Activated CD4-positive, alpha-beta T cell treated with anti-CD3 and anti-CD28 coated beads, Interleukin-10, Interleukin-2, amounts not matched to agents 100 ng/mL and 50 ng/mL, durations not matched to agents 16 hours and 8 hours (primary cell): ENCODE measurements around the gene TIGIT.
A peak's percentile ranks its signal among the peaks of the same experiment; 100 is the strongest.
"Not testable (repeated sequence)": the region's sequence is repeated elsewhere in the genome, so short reads cannot be mapped to it uniquely, and the experiment has no call there.

Source experiments
- DNase-seq: peaks from one replicate; pipeline ENCODE4 v3.0.0-alpha.2; 2020

TIGIT gene

DNA sequence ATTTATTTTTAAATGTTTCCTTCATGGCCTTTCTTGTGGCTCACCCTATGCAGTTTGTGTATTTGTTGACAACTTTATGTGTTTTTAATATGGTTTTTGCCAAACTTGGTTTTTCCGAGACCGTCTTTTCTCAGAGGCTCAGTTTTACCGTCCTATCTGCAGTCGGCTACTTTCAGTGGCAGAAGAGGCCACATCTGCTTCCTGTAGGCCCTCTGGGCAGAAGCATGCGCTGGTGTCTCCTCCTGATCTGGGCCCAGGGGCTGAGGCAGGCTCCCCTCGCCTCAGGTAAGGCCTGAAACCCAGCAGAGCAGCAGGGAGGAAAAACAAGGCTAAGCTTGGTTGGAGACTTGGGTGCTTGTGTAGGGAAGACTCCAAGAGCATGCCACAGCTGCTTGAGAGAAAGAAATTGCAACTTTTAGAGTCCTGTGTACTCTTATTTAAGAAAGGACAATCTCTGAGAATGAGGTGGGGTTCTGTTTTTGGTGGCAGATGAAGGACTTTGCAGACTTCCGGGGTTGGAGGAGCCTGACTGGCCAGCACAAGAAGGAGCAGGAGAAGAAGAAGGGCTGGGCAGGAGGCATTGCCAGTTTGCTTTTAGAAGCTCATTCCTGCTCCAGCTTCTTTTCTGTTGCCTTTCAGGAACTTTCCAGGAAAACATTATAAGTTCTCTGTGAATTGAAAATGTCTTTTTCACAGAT is at the start of gene TIGIT:
Gene TIGIT, plus strand, starts transcription at position 191 of the 698 bp plus-strand sequence. Its CDS starts 34 bp downstream, at position 225.
- DNase-seq: peak; percentile 48

DNA sequence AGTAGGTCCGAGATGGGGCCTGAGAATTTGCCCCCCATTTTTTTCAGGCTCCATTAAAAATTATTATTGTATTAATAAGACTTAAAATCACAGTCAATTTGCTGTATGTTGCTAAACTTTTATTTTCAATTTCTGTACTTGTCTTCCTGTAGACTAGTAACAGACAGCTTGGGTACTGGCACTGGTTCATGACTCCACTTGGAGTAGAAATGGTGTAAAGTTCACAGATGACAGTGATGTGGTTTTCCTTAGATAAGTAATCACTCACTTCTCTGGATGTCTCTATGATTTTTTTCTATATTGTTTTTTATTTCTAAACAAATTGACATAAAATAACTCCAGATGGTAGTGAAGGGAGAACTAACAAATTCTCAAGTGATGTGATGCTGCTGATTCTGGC is 40.9 kb upstream of the TIGIT start:
- DNase-seq: peak; percentile 26

DNA sequence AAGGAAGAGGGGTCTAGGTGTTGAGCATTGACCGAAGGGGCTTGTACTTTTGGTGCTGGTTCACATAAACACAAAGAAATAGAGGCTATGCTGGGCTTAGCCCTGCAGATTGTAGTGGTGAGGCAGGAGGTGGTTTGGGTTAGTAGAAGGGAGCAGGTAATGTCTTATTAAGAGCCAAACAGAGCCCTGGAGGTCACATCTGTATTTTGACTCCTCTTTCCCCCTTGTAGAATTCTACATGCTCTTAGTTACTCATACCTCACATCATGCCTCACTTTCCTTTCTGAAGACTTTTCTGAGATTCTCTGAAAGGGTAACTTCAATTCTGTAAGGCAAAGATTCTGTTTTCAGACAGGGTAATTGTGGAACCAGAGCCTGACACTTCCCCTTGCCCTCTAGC is 40.3 kb upstream of the TIGIT start:
- DNase-seq: no peak

DNA sequence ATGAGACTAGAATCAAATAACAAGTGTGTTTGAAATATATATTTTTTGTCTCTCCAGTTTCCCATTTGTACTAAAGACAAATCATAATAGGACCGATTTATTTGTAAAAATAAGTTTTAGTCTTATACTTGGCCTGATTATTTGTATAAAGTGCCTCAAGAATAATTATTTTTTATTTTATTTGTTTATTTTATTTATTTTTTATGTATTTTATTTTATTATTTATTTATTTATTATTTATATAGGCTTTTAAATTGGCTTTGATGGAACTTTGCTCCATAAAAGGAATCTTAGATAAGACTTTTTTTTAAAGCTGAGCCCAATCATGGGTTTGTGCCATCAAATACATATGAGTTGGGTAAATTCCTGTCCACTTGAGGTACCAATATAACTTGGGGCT is 34.3 kb upstream of the TIGIT start:
- no peak for DNase-seq

DNA sequence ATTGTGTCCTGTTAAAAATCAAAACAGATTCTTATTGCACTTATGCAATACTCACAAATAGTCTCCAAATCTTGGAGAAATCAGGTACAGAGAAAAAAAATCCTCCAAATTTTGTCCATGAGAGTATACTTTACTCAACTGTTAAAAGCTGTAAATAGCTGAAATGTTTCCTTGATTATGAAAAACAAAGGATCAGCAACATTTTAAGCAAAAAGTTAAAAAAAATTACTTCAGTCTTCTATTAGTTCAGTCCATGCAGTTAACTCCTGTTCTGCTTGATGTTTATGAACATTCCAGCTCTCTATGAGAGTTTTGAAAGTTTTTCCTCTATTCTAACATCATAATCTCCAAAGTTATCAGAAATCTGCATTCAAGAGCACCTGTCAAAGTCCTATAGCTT is 33.7 kb upstream of the TIGIT start:
- no peak for DNase-seq

DNA sequence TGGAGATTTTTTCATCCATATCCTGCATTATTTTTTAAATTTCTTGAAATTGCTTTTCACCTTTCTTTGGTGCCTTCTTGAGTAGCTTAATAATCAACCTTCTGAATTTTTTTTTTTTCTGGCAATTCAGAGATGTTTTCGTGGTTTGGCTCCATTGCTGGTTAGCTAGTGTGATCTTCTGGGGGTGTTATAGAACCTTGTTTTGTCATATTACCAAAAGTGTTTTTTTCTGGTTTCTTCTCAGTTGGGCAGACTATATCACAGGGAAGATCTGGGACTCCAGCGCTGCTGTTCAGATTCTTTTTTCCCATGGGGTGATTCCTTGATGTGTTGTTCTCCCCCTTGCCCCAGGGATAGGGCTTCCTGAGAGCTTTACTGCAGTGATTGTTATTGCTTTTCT is 23.8 kb upstream of the TIGIT start:
- DNase-seq: no peak

DNA sequence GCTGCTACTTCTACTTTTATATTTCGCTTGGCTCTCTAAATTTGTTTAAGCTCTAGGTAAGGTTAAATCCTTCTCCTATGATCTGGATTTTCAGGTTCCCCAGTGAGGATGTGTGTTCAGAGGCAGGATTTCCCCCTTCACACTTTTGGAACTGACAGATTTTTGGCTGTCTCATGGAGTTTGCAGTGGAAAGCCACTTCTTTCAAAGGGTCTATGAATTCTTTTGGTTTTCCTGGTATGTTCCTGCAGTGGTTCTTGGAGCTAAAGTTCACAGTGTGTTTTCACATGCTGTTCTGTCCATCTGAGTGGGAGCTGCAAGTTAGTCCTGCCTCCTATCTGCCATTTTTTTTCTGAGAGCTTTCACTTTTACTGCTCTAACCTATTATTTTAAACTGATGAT is 21.6 kb upstream of the TIGIT start:
- no peak for DNase-seq

DNA sequence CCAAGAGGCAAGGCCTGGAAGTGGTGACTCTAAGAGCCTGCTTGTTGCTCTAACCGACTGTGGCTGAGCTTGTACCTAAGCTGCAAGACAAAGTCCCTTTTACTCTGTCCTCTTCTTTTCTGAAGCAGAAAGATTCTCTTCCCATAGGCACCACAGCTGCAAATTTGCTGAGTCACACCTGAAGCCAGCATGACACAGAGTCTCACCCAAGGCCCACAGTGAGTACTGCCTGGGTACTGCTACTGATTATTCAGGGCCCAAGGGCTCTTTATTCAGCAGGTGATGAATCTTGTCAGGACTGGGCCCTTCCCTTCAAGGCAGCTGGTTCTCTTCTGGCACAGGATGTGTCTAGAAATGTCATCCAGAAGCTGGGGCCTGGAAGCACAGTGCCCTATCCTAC is 18.9 kb upstream of the TIGIT start:
- peak; percentile 21 for DNase-seq

DNA sequence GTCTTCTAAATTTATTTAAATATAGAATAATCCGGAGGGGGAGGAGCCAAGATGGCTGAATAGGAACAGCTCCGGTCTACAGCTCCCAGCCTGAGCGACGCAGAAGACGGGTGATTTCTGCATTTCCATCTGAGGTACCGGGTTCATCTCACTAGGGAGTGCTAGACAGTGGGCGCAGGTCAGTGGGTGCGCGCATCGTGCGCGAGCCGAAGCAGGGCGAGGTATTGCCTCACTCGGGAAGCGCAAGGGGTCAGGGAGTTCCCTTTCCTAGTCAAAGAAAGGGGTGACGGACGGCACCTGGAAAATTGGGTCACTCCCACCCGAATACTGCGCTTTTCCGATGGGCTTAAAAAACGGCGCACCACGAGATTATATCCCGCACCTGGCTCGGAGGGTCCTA is 17.0 kb upstream of the TIGIT start:
- not testable (repeated sequence) for DNase-seq

DNA sequence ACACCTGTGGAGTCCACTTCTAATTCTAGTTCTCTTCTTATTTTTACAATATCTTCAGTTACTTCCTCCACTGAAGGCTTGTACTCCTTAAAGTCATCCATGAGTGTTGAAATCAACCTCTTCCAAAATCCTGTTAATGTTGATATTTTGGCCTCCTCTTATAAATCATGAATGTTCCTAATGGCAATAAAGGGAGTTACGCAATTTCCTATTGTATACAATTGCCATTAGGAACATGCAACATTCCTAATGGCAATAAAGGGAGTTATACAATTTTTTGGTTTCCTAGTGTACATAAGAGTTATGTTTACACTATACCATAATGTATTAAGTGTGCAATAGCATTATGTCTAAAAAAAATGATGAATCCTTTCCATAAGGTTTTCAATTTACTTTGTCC is 9.2 kb upstream of the TIGIT start:
- DNase-seq: no peak

DNA sequence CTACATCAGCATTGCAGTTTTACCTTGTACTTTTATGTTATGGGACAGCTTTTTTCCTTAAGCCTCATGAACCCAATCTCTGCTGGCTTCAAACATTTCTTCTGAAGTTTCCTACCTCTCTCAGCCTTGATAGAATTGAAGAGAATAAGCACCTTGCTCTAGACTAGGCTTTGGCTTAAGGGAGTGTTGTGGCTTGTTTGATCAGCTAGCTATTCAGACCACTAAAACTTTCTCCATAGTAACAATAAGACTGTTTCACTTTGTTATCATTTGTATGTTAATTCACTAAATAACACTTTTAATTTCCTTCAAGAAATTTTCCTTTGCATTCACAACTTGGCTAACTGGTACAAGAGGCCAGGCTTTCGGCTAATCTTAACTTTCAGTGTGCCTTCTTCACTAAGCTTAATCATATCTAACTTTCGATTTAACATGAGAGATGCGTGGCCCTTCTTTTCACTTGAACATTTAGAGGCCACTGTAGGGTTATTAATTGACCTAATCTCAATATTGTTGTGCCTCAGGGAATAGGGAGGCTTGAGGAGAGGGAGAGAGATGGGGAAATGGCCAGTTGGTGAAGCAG is 8.1 kb upstream of the TIGIT start:
- peak; percentile 45 for DNase-seq

DNA sequence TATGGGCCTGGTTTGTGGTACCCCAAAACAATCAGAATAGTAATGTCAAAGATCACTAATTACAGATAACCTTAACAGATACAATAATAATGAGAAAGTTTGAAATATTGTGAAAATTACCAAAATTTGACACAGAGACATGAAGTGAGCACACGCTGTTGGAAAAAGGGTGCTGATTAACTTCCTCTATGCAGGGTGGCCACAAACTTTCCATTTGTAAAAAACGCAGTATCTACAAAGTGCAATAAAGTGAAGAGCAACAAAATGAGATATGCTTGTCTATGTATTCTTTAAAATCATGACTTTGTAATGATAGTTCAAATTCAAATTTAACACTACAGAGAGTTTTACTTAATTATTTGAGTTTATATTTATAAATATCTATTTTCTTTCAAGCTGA is 7.6 kb upstream of the TIGIT start:
- no peak for DNase-seq

DNA sequence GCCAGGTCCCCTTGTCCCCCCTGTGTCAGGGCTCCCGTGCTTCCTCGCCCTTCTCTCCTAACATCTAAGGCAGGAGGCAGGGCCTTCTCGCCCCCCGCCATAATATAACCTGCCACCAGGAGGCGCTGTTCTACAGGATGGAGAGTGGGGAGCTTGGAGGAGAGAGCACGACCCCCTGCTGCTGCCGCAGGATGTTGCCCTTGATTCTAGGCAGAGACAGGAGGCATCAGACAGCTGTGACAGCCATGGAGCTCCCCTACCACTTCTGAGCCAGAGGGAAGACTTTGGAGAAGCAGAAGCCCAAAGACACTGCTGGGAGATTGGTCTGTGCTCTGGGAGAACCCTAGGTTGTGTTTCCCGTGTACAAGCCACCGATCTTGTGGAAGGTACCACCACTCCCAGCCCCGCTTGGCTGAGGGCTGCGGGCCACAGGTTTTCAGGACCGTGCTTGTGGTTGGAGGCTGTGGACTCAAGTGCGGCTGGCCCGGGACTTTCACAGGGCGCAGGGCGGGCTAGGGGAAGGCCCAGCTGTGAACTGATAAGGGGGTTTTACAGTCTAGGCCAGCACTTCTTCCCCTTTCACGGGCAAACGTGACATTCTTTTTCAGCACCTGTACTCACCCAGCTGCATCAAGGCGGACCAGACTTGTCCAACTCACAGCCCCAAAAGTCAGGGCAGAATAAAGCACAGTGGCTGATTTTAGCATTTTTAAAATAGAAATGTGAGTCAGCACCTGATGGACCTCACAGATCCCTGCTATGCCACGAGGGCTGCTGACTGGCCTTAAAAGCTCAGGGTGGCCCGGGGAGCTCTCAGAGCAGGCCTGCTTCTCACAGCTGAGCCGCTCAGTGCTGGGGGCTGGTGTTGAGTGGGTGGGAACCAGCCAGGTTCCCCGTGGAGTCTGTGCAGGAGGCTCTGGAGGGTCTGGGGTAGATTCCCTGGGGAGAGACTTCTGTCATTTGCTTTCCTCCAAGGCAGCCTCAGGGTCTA is 2.6 kb upstream of the TIGIT start:
- DNase-seq: peak; percentile 93

DNA sequence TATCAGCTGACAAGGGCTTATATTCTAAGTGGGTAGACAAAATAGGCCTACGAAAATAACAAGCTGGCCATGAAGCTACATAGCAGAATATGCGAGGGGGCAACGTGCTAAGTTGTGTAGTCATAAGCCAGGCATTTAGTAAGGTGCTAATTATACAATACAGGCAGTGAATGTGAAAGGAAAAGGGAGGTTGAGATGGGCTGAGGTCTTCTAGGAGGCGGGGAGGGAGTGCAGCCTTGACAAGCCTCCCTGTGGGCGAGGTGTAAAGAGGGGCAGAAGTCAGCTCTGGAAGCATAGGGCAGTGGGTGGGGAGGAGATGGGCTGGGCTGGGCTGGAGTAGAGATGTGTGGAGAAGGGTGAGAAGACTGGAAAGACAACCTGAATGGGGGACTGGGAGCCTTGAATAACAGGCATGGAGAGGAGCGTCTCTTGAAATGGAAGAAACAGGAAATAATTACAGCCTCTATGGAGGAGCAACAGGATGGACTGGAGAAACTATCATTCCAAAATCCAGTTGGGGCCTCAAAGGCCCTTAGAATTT is 1.2 kb downstream of the TIGIT start:
- DNase-seq: peak; percentile 30

DNA sequence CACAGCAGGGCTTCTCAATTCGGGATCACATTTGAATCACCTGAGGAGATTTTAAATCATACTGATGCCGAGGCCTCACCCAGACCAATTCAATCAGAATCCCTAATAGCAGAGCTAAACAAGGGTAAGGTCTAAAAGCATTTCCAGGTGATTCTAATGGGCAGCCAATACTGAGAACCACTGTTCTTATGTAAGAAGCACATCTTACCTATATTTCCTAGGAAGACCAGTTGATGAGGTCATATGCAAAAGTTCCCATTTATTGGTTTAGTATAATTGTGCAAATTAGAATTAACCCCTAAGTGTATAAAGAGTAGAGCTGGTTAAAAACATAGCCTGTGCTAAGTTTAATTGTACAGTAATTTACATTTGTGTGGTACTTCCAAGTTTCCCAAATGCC is 2.1 kb downstream of the TIGIT start:
- DNase-seq: no peak

DNA sequence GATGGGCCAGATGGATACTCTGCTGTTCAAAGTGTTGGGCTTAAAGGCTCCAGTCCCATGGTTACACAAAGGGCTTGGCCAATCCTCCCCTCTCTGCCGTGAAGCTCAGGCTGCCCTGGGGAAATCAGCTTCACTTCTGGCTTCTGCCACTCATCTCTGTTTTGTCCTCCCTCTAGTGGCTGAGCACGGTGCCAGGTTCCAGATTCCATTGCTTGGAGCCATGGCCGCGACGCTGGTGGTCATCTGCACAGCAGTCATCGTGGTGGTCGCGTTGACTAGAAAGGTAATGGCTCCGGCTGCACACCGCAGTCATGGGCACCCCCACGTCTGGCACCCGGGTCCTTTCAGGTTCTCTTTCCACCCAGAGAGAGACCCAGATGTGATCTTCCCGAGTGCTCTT is 5.6 kb downstream of the TIGIT start:
- DNase-seq: peak; percentile 45

DNA sequence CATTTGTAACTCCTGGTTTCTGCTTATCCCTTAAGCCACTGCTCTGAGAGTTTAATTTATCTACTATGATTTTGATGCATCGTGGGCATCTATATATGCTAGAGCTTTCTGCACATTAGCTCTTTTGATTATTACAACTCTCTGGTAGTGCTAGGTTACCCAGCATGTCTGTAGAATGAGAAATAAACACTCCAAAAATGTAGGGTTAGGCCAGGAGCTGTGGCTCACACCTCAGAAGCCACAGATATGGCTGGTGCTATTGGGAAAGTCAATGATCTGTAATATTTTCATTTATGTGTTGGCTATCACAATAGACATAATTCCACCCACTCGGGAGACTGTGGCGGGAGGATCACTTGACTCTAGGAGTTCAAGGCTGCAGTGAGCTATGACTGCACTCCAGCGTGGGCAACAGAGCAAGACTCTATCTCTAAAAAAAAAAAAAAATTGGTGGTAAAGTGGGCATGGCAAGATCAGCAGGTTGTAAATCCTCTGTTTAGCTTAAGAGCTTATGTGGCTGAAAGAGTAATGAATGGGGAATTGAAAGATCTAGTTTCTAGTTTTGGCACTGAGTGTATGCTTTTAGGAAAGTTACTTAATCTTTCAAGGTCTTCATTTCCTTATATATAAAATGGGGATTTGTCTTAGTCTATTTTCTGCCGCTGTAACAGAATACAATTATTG is 6.3 kb downstream of the TIGIT start:
- no peak for DNase-seq

DNA sequence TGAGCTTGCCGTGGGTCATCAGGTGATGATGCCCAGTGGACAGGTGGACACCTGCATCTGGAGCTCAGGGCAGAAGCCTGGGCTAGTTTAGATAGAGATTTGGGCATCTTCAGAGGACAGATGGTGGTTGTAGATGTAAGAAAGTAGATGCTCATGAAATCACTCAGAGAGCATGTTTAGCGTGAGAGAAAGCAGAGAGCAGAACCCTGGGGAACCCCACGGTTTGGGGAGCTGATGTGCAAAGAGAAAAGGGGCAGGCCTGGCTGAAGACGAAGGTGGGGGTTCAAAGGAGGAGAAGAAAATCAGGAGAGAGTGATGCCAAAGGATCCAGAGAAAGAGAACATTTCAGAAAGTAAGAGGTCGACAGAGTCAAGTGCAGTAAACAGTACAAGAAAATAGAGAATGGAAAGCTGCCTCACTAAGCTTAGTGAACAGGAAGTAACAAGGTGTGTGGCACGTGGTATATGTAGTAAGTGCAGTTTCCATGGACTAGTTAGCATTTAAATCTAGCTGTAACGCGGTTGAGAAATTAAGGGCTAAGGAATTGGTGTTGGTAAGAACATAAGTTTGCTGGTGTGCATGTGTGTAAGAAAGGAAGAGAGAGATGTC is 13.5 kb downstream of the TIGIT start:
- DNase-seq: peak; percentile 58

DNA sequence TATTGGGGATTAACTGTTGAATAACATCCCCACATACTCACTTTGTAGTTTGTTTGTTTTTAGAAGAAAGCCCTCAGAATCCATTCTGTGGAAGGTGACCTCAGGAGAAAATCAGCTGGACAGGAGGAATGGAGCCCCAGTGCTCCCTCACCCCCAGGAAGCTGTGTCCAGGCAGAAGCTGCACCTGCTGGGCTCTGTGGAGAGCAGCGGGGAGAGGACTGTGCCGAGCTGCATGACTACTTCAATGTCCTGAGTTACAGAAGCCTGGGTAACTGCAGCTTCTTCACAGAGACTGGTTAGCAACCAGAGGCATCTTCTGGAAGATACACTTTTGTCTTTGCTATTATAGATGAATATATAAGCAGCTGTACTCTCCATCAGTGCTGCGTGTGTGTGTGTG is 14.0 kb downstream of the TIGIT start:
- no peak for DNase-seq

DNA sequence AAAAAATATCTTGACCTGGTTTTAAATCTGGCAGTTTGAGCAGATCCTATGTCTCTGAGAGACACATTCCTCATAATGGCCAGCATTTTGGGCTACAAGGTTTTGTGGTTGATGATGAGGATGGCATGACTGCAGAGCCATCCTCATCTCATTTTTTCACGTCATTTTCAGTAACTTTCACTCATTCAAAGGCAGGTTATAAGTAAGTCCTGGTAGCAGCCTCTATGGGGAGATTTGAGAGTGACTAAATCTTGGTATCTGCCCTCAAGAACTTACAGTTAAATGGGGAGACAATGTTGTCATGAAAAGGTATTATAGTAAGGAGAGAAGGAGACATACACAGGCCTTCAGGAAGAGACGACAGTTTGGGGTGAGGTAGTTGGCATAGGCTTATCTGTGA is 14.5 kb downstream of the TIGIT start:
- peak; percentile 58 for DNase-seq

DNA sequence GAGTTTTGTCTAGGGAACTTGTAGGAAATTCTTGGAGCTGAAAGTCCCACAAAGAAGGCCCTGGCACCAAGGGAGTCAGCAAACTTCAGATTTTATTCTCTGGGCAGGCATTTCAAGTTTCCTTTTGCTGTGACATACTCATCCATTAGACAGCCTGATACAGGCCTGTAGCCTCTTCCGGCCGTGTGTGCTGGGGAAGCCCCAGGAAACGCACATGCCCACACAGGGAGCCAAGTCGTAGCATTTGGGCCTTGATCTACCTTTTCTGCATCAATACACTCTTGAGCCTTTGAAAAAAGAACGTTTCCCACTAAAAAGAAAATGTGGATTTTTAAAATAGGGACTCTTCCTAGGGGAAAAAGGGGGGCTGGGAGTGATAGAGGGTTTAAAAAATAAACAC is 15.0 kb downstream of the TIGIT start:
- DNase-seq: peak; percentile 84

DNA sequence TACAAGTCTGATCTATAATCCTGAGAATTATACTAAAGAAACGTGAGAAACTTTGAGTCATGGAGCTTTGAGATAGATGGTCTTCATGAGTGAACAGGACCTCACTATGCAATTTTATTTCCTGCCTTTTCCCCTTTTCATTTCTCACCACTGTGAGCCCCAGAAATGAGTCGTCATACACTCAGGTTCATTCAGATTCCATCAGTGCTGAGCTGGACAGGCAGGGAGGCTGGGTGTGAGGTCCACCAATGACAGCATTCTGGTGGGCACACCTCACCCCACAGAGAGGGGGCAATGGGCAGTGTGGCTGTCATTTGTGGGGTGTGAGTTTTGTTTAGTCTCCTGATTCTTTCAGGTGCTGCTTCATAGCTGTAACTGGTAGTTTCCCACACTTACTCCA is 16.9 kb downstream of the TIGIT start:
- peak; percentile 52 for DNase-seq
